ENCODE data around the gene RIPK1.

The RIPK1 gene

DNA sequence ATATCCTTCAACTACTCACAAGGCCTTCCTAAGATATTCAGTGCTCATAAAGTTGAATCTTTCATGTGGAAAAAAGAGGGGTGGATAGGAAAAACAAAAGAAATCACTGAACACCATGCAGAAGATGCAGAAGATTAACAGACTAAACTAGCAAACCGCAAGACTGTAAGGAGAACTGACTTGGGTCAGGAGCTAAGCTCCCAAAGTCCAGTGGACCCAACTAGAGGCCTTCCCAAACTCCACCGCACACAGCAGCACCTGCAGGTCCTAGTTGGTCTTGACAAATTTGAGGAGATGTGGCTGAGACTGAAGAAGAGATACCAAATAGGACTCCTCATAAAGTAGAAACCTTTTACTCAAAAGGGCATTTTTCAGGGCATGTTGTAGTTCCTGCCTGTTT lies 3.3 kb downstream of the RIPK1 start:
- no peak overlapping the region for H2AFZ ChIP-seq (ENCODE audit: low read depth)
- H3K27ac ChIP-seq, result no peak overlapping the region
- H3K79me2 ChIP-seq (ENCODE audit: insufficient read depth, low read depth), result peaks cover 23% of the 10 kb centered on the region
- no peaks in the 10 kb centered on the region for H3K36me3 ChIP-seq (ENCODE audit: insufficient read depth)
- no peak overlapping the region for H3K4me3 ChIP-seq (IDR thresholded peaks at IDR 0.05; ENCODE audit: insufficient read depth, low read depth, low read length)
- H3K4me1 ChIP-seq (ENCODE audit: low read depth, poor library complexity, severe bottlenecking), result peaks cover 37% of the 10 kb centered on the region
- TF ChIP-seq, protein P1, sequence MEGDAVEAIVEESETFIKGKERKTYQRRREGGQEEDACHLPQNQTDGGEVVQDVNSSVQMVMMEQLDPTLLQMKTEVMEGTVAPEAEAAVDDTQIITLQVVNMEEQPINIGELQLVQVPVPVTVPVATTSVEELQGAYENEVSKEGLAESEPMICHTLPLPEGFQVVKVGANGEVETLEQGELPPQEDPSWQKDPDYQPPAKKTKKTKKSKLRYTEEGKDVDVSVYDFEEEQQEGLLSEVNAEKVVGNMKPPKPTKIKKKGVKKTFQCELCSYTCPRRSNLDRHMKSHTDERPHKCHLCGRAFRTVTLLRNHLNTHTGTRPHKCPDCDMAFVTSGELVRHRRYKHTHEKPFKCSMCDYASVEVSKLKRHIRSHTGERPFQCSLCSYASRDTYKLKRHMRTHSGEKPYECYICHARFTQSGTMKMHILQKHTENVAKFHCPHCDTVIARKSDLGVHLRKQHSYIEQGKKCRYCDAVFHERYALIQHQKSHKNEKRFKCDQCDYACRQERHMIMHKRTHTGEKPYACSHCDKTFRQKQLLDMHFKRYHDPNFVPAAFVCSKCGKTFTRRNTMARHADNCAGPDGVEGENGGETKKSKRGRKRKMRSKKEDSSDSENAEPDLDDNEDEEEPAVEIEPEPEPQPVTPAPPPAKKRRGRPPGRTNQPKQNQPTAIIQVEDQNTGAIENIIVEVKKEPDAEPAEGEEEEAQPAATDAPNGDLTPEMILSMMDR (conservative IDR thresholded peaks at IDR 0.05; ENCODE audit: low read depth, low read length), result no peak
- H3K4me2 ChIP-seq, result no peak overlapping the region
- no peaks in the 10 kb centered on the region for H3K27me3 ChIP-seq (ENCODE audit: insufficient read depth, low read depth)
- no peaks in the 10 kb centered on the region for H4K20me1 ChIP-seq (ENCODE audit: insufficient read depth)
- H3K9ac ChIP-seq, result no peak overlapping the region

DNA sequence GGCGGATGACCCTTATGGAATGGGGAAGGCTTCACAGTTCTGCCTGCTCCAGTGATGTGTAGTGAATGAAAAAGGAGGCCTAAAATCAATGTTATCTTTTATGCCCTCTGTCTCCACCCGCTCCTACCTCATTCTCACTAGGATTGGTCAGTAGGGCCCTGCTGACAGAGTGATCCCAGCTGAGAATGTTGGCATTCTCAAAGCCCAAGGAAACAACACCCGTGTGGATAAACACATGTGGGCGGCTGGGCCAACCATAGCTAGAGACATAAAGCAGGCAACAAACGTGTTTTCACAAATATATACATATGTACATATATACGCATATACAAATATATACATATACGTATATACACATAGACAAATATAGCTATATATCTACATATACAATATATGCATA lies 4.5 kb downstream of the RIPK1 start:
- Histone ChIP-seq H3K79me2 (ENCODE audit: insufficient read depth, low read depth) (peaks cover 23% of the 10 kb centered on the region), H3K9ac (no peak overlapping the region), H3K27ac (no peak overlapping the region), H2AFZ (ENCODE audit: low read depth) (no peak overlapping the region), H3K4me3 (IDR thresholded peaks at IDR 0.05; ENCODE audit: insufficient read depth, low read depth, low read length) (no peak overlapping the region), H4K20me1 (ENCODE audit: insufficient read depth) (no peaks in the 10 kb centered on the region), H3K4me2 (no peak overlapping the region), H3K27me3 (ENCODE audit: insufficient read depth, low read depth) (no peaks in the 10 kb centered on the region), H3K4me1 (ENCODE audit: low read depth, poor library complexity, severe bottlenecking) (peaks cover 29% of the 10 kb centered on the region), H3K36me3 (ENCODE audit: insufficient read depth) (no peaks in the 10 kb centered on the region)
- TF ChIP-seq, protein P1 (conservative IDR thresholded peaks at IDR 0.05; ENCODE audit: low read depth, low read length), result no peak

DNA sequence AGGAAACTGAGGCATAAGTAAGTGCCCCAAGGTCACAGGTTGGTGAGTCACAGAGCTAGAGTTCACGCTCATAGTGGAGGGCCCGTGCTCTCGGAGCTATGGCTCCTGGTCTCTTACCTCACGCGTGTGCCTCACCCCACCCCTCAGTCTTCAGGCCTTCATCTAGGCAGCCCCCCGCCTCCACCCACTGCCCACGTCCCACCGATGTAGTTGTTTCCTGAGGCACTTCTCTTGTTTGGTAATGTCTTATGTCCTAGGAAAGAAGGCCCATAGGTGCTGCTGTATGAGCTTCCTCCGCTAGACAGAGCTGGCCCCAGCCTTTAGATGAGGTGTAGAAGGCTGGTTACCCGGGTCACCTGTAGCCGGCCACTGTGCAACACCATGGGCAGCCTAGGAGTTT lies 5.1 kb downstream of the RIPK1 start:
- Histone ChIP-seq H3K27me3 (ENCODE audit: insufficient read depth, low read depth) (no peaks in the 10 kb centered on the region), H3K4me3 (IDR thresholded peaks at IDR 0.05; ENCODE audit: insufficient read depth, low read depth, low read length) (no peak overlapping the region), H3K4me1 (ENCODE audit: low read depth, poor library complexity, severe bottlenecking) (peaks cover 28% of the 10 kb centered on the region), H2AFZ (ENCODE audit: low read depth) (no peak overlapping the region), H3K4me2 (no peak overlapping the region), H3K79me2 (ENCODE audit: insufficient read depth, low read depth) (peaks cover 23% of the 10 kb centered on the region), H3K27ac (no peak overlapping the region), H4K20me1 (ENCODE audit: insufficient read depth) (no peaks in the 10 kb centered on the region), H3K36me3 (ENCODE audit: insufficient read depth) (no peaks in the 10 kb centered on the region), H3K9ac (no peak overlapping the region)
- TF ChIP-seq, protein P1 (conservative IDR thresholded peaks at IDR 0.05; ENCODE audit: low read depth, low read length), result no peak

DNA sequence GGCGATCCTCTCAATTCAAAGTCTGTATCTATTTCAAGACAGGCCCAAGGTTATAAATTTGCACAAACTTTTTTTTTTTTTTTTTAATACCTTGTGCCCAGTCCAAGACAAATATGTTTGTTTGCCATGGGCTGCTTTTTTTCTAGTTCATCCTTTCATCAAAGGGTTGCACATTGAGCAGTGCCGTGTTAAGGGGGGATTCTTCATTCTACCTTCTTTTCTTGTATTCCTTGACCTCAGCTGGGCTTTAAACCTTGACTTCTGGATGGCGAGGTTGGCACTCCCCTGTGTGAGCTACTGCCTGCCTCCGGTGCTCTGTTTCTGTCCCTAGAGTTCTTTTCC lies 7.4 kb downstream of the RIPK1 start:
- Histone ChIP-seq H3K27me3 (ENCODE audit: insufficient read depth, low read depth) (no peaks in the 10 kb centered on the region), H3K27ac (peak overlapping the region; percentile 29; the same call in 1 of the 2 replicates), H3K36me3 (ENCODE audit: insufficient read depth) (no peaks in the 10 kb centered on the region), H3K4me3 (IDR thresholded peaks at IDR 0.05; ENCODE audit: insufficient read depth, low read depth, low read length) (no peak overlapping the region), H3K79me2 (ENCODE audit: insufficient read depth, low read depth) (peaks cover 5% of the 10 kb centered on the region; the same call in 1 of the 2 replicates), H3K4me1 (ENCODE audit: low read depth, poor library complexity, severe bottlenecking) (peaks cover 17% of the 10 kb centered on the region), H2AFZ (ENCODE audit: low read depth) (no peak overlapping the region), H3K4me2 (peak overlapping the region; percentile 93), H4K20me1 (ENCODE audit: insufficient read depth) (no peaks in the 10 kb centered on the region), H3K9ac (no peak overlapping the region)
- TF ChIP-seq, protein P1 (conservative IDR thresholded peaks at IDR 0.05; ENCODE audit: low read depth, low read length), result no peak
